ENCODE data around the gene PNPLA3. TPM values are rescaled to one million over a fixed set of nuclear protein-coding genes. Genes with fewer than 3 reads are reported as not detected.

Gene PNPLA3
- total RNA-seq, 2 experiments from 2014 or later, result 0.45 TPM; not detected in 1

DNA sequence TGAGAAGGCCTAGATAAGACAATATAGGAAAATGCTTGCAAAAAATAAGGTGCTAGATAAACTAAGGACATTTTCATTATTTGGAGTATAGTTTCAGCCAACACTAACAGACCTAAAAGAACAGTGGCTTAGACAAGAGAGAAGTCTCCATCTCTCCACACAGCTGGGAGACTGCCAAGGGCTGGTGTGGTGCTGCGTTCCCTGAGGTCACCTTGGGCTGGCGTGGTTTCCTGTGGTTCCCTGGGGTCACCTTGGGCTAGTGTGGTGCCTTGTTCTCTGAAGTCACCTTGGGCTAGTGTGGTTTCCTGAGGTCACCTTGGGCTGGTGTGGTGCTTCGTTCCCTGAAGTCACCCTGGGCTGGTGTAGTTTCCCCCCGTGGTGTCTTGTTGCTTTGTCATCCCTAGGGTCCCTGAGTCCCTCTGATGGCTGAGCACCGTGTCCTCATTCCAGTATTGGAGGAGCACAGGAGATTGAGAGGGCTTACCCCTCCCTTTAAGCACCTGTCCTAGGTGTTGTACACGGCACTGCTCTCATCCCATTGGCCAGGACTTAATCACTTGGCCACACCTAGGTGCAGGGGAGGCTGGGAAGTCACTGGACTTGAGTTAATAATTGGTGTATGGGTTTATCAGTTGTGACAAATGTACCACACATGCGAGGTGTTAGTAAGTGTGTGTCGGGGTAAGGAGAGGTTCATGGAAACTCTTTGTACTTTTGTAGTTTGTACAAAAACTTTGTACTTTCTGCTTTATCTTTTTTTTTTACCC is 46.6 kb downstream of the PNPLA3 start:
- peaks cover 26% of the 10 kb centered on the region for H3K36me3 Mint-ChIP-seq
- H3K9me3 Mint-ChIP-seq, result no peaks in the 10 kb centered on the region
- DNase-seq (no peak), ATAC-seq (ENCODE audit: low read depth) (no peak)
- H3K4me3 Mint-ChIP-seq, result no peak overlapping the region
- POLR2A ChIA-PET, result interaction anchor here (1.1 kb wide), 1 partner anchor 15 kb away, joined by 3 read pairs; the partner anchor contains the start of gene SAMM50
- H3K27ac Mint-ChIP-seq, result no peak overlapping the region
- no peaks in the 10 kb centered on the region for H3K27me3 Mint-ChIP-seq
- peaks cover 7% of the 10 kb centered on the region for H3K4me1 Mint-ChIP-seq

DNA sequence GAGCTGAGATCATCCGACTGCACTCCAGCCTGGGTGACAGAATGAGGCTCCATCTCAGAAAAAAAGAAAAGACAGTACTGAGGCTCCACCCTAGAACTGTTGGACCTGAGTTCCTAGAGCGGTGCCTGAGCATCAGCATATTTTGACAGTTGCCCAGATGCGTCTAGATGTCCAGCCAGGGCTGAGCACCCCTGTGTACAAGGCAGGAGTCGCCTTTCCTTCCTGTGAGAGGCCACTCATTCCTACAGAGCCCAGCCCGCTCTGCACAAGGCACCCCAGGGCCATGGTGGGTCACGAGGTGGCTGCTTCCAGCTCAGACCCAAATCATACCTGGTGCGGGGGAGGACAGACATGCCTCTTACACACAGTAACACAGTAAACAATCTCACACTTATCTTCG is 47.5 kb downstream of the PNPLA3 start:
- POLR2A ChIA-PET, result interaction anchor here (0.6 kb wide), 1 partner anchor 24 kb away, joined by 4 read pairs; no protein-coding TSS in a partner anchor
- peaks cover 7% of the 10 kb centered on the region for H3K4me1 Mint-ChIP-seq
- no peak overlapping the region for H3K4me3 Mint-ChIP-seq
- no peak overlapping the region for H3K27ac Mint-ChIP-seq
- DNase-seq (no peak), ATAC-seq (ENCODE audit: low read depth) (no peak)
- H3K9me3 Mint-ChIP-seq, result no peaks in the 10 kb centered on the region
- H3K36me3 Mint-ChIP-seq, result peaks cover 27% of the 10 kb centered on the region
- H3K27me3 Mint-ChIP-seq, result no peaks in the 10 kb centered on the region

DNA sequence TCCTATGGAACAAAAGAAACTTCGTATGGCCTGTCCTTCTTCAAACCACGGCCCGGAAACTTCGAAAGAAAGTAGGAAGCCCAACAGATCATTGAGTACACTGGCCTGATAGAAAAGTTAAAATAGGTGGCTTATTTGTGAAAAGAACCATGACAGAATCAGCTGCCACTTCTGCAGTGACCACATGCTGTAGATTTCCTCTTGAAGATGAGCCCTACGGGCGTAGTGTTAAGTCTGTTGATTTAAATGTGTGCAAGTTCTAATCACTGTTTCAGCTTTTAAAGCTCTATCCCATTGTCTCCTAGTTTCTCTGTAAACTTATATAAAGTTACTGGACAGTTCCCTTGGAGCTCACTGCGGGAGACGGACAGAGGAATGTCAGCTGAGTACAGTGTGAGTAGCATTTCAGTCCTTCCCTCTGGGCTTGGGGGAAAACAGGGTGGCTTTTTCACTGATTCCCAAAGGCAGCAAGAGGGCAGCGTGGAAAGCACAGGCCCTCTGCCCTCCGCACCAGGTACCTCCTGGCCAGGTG is 49.4 kb downstream of the PNPLA3 start:
- H3K36me3 Mint-ChIP-seq, result peaks cover 19% of the 10 kb centered on the region
- ATAC-seq (ENCODE audit: low read depth), result no peak
- POLR2A ChIA-PET, result interaction anchor here (0.6 kb wide), 1 partner anchor 656 kb away, joined by 3 read pairs; no protein-coding TSS in a partner anchor

DNA sequence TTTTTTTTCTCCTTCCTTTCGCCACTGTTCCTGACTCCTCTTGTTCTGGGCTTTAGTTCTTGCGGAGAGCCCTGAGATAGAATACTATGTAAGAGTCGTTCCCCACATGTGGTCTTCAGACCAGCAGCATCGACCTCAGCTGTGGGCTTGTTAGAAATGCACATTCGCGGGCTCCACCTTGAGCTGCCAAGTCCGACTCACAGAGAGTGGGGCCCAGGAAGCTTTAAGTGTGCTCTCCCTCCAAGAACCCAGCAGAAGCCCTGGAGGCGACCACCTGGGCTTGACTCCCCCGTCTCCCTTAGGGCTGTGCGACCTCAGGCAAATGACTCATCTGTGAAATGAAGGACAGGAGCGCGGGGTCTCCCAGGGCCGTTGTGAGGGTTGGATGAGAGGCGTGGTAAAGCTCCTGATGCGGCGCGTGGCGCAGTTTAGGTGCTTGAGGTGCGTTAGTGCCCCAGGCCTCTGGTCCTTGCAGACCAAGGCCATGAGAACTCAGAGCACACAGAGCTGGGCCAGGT is 50.5 kb downstream of the PNPLA3 start:
- no peak for ATAC-seq (ENCODE audit: low read depth)
- Mint-ChIP-seq H3K27ac (no peak overlapping the region), H3K27me3 (no peaks in the 10 kb centered on the region), H3K4me1 (peaks cover 7% of the 10 kb centered on the region), H3K36me3 (peaks cover 17% of the 10 kb centered on the region), H3K4me3 (no peak overlapping the region), H3K9me3 (no peaks in the 10 kb centered on the region)
- DNase-seq, result no peak
- POLR2A ChIA-PET, result no interaction called here

More for the DNA sequence above, 49.4 kb downstream of the PNPLA3 start:
- no peaks in the 10 kb centered on the region for H3K9me3 Mint-ChIP-seq
- H3K4me3 Mint-ChIP-seq, result no peak overlapping the region
- H3K27ac Mint-ChIP-seq, result no peak overlapping the region
- no peak for DNase-seq
- no peaks in the 10 kb centered on the region for H3K27me3 Mint-ChIP-seq
- H3K4me1 Mint-ChIP-seq, result peaks cover 7% of the 10 kb centered on the region

DNA sequence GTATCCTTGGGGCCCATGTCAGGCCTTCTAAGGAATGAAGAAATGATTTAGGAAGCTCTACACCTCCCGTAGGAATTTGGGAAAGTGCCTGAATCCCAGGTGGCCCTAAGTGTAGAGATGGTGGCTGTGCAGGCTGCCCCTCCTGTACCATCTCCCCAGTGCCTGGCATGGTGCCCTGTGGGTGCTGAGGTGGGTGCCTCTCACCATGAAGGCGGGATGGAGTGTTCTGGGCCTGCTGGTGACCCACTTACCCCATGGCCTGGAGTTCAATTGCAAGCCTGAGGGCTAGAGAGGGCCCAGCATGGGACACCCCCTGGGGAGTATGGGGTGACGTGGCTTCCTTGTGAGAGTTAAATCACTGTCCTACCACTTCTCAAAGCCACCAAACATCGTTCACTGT is 51.4 kb downstream of the PNPLA3 start:
- ATAC-seq (ENCODE audit: low read depth), result no peak
- peaks cover 19% of the 10 kb centered on the region for H3K36me3 Mint-ChIP-seq
- no peaks in the 10 kb centered on the region for H3K27me3 Mint-ChIP-seq
- H3K4me1 Mint-ChIP-seq, result no peaks in the 10 kb centered on the region
- no peak for DNase-seq
- no peak overlapping the region for H3K27ac Mint-ChIP-seq
- no peak overlapping the region for H3K4me3 Mint-ChIP-seq
- POLR2A ChIA-PET, result no interaction called here
- H3K9me3 Mint-ChIP-seq, result no peaks in the 10 kb centered on the region

DNA sequence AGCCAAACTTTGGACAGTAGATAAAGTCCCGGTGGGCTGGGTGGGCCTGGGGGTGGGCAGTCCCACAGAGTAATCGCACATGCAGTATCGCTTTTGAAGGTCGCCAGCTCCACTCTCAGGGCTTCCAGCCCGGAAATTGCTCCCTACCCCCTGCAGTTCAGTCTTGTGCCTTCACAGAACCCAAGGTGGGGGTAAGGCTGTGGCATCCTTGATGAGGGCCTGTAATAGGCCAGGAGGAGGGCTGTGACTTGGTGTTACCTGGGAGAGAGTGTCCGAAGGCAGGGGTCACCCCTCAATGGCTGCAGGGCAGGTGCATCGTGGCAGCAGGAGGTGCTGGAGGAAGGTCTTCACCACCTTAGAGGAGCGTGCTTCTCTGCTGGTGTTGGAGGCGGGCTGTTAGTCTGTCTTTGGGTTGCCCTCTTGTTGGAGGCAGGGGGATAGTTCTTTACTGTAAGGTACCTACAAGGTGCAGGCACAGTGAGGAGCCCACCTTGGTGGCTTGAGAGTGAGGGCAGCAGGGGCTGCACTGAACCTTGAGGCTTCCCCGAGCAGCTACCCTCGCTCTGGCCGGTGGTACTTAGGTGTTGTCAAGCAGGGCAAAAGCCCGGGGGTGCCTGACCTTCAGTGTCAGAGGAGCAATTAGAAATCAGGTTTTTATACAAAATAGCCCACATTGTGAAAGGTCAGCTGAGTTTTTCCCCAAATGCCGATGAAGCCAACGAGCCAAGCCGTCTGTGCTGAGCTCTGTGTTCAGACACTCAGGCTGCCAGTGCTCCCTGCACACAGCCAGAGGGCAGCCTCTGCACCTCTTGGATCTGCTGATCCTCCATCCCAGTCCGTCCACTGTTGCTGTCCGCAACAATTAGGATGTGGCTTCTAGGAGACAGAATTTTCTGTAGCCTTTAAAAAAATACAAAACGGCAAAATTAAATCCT is 53.5 kb downstream of the PNPLA3 start:
- H3K27me3 Mint-ChIP-seq, result no peaks in the 10 kb centered on the region
- DNase-seq (no peak), ATAC-seq (ENCODE audit: low read depth) (no peak)
- H3K36me3 Mint-ChIP-seq, result peaks cover 21% of the 10 kb centered on the region
- no peak overlapping the region for H3K27ac Mint-ChIP-seq
- no peak overlapping the region for H3K4me3 Mint-ChIP-seq
- H3K4me1 Mint-ChIP-seq, result peaks cover 1% of the 10 kb centered on the region
- H3K9me3 Mint-ChIP-seq, result no peaks in the 10 kb centered on the region
- POLR2A ChIA-PET, result no interaction called here

DNA sequence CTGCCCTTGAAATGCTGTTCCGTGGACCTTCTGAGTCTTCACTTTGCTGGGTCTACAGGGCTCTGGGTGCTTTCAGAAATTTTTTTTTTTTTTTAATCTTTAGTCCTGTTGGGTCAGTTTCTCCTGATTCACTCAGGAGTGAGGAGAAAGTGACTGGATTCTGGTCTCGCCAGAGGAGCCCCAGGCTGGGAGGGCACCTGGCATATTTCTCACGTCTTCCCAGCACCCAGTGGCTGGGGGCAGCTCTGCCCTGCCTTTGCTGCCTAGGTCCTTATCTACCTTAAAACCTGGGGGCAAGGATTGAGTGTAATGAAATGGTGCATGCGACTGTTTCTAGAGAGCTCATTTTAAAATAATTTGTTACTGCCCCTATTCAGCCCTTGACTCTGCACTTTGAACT is 55.0 kb downstream of the PNPLA3 start:
- DNase-seq, result no peak
- Mint-ChIP-seq H3K9me3 (no peaks in the 10 kb centered on the region), H3K27me3 (no peaks in the 10 kb centered on the region), H3K4me3 (no peak overlapping the region), H3K27ac (no peak overlapping the region), H3K36me3 (peaks cover 23% of the 10 kb centered on the region), H3K4me1 (peaks cover 1% of the 10 kb centered on the region)
- POLR2A ChIA-PET, result no interaction called here
- no peak for ATAC-seq (ENCODE audit: low read depth)

DNA sequence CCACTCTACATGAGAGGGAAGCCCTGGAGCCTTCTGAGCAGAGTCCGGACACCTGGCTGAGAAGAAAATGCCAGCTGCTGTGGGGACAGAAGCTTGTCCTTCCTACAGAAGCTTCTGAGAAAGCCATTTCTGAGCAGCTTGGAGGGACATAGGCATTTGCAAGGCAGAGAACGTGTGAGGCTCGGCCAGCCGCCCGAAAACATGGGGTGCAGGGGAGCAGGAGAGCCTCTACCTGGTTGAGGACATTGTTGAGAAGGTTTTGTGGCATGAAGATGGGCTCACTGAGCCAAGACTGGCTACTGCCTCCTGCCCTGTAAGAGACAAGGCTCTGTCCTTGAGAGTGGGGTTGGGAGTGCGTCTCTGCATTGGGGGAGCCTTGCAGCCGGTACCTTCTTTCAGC is 57.0 kb downstream of the PNPLA3 start:
- DNase-seq (no peak), ATAC-seq (ENCODE audit: low read depth) (no peak)
- no peaks in the 10 kb centered on the region for H3K27me3 Mint-ChIP-seq
- peaks cover 1% of the 10 kb centered on the region for H3K4me1 Mint-ChIP-seq
- H3K4me3 Mint-ChIP-seq, result no peak overlapping the region
- H3K36me3 Mint-ChIP-seq, result peaks cover 27% of the 10 kb centered on the region
- POLR2A ChIA-PET, result no interaction called here
- no peak overlapping the region for H3K27ac Mint-ChIP-seq
- no peaks in the 10 kb centered on the region for H3K9me3 Mint-ChIP-seq

DNA sequence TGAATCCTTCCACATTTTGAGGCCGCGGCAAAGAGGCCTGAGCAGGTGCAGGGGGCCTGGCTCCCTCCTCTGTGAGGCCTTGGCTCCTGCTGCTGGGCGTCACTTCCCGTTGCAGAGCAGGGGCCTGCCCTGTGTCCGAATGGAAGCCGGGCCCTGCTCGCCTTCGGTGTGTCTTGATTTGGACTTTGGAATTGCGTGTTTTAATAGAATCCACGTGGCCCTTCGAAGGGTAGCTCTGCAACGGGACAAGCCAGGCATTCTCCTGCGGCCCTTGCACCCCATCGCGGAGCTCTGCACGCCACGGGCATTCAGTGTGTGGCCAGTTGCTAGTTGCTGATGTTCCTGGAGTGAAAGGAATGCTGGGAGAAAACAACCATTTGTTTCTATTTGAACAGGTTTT is 57.4 kb downstream of the PNPLA3 start:
- POLR2A ChIA-PET, result no interaction called here
- no peak overlapping the region for H3K4me3 Mint-ChIP-seq
- DNase-seq (no peak), ATAC-seq (ENCODE audit: low read depth) (no peak)
- H3K4me1 Mint-ChIP-seq, result peaks cover 1% of the 10 kb centered on the region
- no peaks in the 10 kb centered on the region for H3K9me3 Mint-ChIP-seq
- peaks cover 28% of the 10 kb centered on the region for H3K36me3 Mint-ChIP-seq
- H3K27me3 Mint-ChIP-seq, result no peaks in the 10 kb centered on the region
- no peak overlapping the region for H3K27ac Mint-ChIP-seq

DNA sequence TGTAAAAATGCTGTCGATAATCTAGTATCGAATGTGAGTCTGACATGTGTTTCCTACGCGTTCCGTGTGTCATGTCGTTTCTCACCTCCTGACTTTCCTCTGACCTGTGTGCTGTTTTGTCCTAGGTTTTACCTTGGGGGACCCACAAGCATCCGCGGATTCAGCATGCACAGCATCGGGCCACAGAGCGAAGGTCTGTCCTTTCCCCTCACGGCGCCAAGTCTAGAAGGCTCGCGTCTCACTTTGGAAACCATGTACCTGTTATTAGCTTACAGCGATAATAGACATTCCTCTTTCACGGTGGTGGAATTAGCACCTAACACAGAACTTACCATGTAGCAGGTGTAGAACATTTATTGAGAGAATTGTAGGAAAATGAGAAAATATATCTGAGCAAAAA is 60.2 kb downstream of the PNPLA3 start:
- Mint-ChIP-seq H3K27ac (no peak overlapping the region), H3K4me1 (peaks cover 1% of the 10 kb centered on the region), H3K4me3 (no peak overlapping the region), H3K36me3 (peaks cover 29% of the 10 kb centered on the region), H3K9me3 (no peaks in the 10 kb centered on the region), H3K27me3 (no peaks in the 10 kb centered on the region)
- ATAC-seq (ENCODE audit: low read depth), result no peak
- POLR2A ChIA-PET, result no interaction called here
- no peak for DNase-seq

DNA sequence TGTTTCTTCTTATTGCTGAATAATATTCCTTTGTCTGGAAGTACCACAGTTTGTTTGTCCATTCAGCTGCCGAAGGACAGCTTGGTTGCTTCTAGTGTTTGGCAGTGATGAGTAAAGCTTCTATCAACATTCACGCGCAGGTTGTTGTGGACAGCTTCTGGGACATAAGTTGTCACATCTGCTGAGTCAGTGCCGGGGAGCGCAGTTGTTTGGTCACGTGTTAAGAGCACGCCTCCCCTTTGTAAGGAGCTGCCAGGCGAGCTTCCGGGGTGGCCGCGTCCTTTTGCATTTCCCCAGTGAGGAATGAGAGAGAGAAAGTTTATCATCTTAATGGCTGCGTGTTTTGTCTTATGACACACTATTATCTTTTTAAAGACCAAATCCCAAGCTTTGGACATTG is 61.9 kb downstream of the PNPLA3 start:
- Mint-ChIP-seq H3K9me3 (no peaks in the 10 kb centered on the region), H3K27me3 (no peaks in the 10 kb centered on the region), H3K36me3 (peaks cover 14% of the 10 kb centered on the region), H3K4me1 (no peaks in the 10 kb centered on the region), H3K4me3 (no peak overlapping the region), H3K27ac (no peak overlapping the region)
- no peak for DNase-seq
- POLR2A ChIA-PET, result interaction anchor here (0.7 kb wide), 1 partner anchor 46 kb away, joined by 5 read pairs; no protein-coding TSS in a partner anchor
- ATAC-seq (ENCODE audit: low read depth), result no peak

DNA sequence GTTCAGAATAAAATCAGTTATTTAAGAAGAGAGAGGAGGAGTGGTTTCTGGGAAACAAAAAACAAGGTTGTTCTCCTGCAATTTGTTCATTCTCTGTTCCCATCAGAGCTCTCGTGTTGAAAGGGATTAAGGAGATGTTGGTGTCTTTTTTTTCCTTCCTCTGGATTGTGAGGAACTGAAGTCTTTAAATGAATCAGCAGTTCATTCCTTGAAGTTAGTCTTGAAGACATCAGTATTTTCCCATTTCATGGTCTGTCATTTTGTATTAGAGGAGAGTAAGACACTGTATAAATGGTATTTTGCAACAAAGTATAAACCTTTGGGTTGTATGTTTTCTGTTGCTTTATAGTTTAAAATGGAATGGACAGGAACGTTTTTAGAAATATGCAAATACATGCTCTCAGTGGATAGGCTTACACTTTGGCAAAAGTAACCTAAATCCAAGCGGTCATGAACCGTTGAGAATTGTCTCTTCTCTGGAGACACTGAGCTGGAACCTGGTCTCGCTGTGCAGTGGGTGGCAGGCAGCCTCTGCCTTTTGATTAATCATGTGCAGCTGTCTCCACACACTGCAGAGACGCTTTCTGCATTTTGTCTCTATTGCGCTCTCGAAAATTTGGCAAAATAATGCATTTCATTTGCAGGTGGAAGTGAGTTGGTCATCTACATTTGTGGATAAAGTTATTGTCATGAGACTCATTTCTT is 64.7 kb downstream of the PNPLA3 start:
- Mint-ChIP-seq H3K36me3 (peaks cover 22% of the 10 kb centered on the region), H3K27me3 (no peaks in the 10 kb centered on the region), H3K4me1 (peaks cover 2% of the 10 kb centered on the region), H3K27ac (no peak overlapping the region), H3K9me3 (no peaks in the 10 kb centered on the region), H3K4me3 (no peak overlapping the region)
- DNase-seq, result no peak
- no peak for ATAC-seq (ENCODE audit: low read depth)
- POLR2A ChIA-PET, result no interaction called here

DNA sequence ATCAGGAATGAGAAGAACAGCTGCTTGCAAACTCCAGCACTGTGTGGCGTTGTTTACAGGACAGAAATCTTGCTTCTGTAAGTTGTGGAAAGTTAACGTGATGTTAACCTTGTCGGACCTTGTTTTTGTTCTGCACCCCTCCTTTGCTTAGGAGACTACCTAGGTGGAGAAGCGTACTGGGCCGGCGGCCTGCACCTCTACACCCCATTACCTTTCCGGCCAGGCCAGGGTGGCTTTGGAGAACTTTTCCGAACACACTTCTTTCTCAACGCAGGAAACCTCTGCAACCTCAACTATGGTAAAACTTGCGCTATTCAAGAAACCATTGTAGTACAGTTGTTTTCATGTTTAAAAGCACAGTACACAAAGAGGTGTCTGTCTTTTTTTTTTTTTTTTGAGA is 65.4 kb downstream of the PNPLA3 start:
- Mint-ChIP-seq H3K27me3 (no peaks in the 10 kb centered on the region), H3K4me3 (no peak overlapping the region), H3K4me1 (peaks cover 4% of the 10 kb centered on the region), H3K36me3 (peaks cover 22% of the 10 kb centered on the region), H3K9me3 (no peaks in the 10 kb centered on the region), H3K27ac (no peak overlapping the region)
- DNase-seq (no peak), ATAC-seq (ENCODE audit: low read depth) (no peak)
- POLR2A ChIA-PET, result no interaction called here
